Prostate gland (tissue), 2 donors: ENCODE results near the gene MAGI3. TPM values are rescaled to one million over a fixed set of nuclear protein-coding genes. Genes with fewer than 3 reads are reported as not detected.

ENCODE experiments used
- DNase-seq: peaks from one replicate; pipeline ENCODE4 v3.0.0-alpha.2; 2019; ENCODE audit warnings: low spot score
- H3K27ac ChIP-seq, 2 donors: fragments of 200-600 bp; sonication (generic); 2 replicates each; pipeline ENCODE4 v1.5.1; 2017 to 2019
- H3K27me3 ChIP-seq: fragments of 200-600 bp; sonication (generic); replicated peaks from 2 replicates; pipeline ENCODE4 v1.5.1; 2019; ENCODE audit not compliant: insufficient read depth
- H3K36me3 ChIP-seq, 2 donors: fragments of 200-600 bp; sonication (generic); 1 replicate in 1 of 2; 2 replicates in 1 of 2; pipeline versions ENCODE4 v1.5.1 to v1.8.1; 2017 to 2019
- H3K4me1 ChIP-seq: fragments of 200-600 bp; sonication (generic); replicated peaks from 2 replicates; pipeline ENCODE4 v1.5.1; 2019
- H3K4me3 ChIP-seq, 2 donors: fragments of 200-600 bp; sonication (generic); 2 replicates each; pipeline ENCODE4 v1.5.1; 2017 to 2019
- H3K9me3 ChIP-seq: fragments of 200-600 bp; sonication (generic); 2 replicates; pipeline ENCODE4 v1.5.1; 2017
- POLR2A ChIP-seq: fragments of 450-650 bp; IDR thresholded peaks from one replicate; pipeline ENCODE4 v1.6.1; 2016; ENCODE audit warnings: antibody characterized with exemption, mild to moderate bottlenecking
- POLR2AphosphoS5 ChIP-seq: sonication (generic); formaldehyde crosslinking; IDR thresholded peaks from one replicate; pipeline ENCODE4 v1.6.1; 2017; ENCODE audit warnings: antibody characterized with exemption
- WGBS: methylation state at CpG from one replicate; pipeline ENCODE4 v1.1.5; 2018; 5-methylcytosine and 5-hydroxymethylcytosine counted together
- intact Hi-C: fragments of 100-400 bp; cut with DNase I; formaldehyde crosslinking; loops from one replicate; pipeline ENCODE4 v1.14.2; 2022
- total RNA-seq, 2 donors: library from RNA; depleted of rRNA; stranded (reverse); fragments of >200 nt; gene quantifications; one replicate each; pipeline ENCODE4 v1.1.0, GENCODE V29; 2016
- TF ChIP-seq, protein P1 (sequence below), 4 experiments: fragments of 200-600 bp in 2 of 4; fragments of 450-650 bp in 2 of 4; sonication (generic) in 2 of 4; IDR thresholded peaks; 1 replicate in 3 of 4; 2 replicates in 1 of 4; pipeline ENCODE4 v1.5.1; 2016 to 2019; ENCODE audit warnings: antibody characterized with exemption in 4 of 4, mild to moderate bottlenecking in 2 of 4, moderate library complexity in 2 of 4

MAGI3 gene
- total RNA-seq, 2 donors from 2014 or later, result 20.2 to 23.2 TPM

DNA sequence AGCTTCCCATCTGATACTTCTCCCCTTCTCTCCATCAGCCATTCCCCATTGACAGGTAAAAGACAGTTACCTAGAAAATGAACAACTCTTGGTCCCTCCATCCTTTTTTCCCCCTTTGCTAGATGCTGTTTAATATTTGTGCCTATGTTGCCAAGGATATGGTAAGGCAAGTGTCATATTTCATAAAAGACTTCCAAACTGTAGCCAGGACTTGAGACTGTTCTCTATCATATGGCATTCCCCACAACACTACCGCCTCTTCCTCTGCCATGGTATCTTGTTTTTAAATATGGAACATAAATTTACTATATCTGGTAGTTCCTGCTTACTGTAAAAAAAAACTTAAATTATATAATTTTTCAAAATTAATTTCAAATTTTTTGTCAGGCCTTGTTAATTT, 271.8 kb downstream of the MAGI3 start:
- Histone ChIP-seq H3K9me3 (no peaks in the 10 kb centered on the region), H3K27me3 (no peaks in the 10 kb centered on the region)

DNA sequence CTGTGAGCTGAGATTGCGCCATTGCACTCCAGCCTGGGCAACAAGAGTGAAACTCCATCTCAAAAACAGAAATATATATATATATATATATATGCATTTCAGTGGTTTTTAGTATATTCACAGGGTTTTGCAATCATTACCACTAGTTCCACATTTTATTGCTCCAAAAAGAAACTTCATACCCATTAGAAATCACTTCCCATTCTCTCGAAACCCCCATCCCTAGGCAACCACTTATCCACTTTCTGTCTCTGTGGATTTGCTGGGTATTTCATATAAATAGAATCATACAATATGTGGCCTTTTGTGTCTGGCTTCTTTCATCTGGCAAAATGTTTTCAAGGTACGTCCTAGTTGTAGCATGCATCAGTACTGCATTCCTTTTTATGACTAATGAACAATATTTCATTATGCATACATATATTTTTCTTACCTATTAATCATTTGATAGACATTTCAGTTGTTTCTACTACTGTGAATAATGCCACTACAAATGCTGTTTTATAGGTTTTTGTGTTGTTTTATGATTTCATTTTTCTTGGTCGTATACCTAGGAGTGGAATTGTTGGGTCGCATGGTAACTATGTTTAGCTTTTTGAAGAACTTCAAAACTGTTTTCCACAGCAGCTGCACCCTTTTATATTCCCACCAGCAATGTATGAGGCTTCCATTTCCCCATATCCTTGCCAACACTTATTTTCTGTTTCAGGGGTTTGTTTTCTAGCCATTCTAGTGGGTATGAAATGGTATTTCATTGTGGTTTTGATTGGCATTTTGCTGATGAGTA, 273.0 kb downstream of the MAGI3 start:
- intact Hi-C loops, result no loop called here
- WGBS, result 82% methylated on average over 5 of the region's 5 CpGs

More for the DNA sequence above, 271.8 kb downstream of the MAGI3 start:
- intact Hi-C loops, result no loop called here
- DNase-seq, result no peak
- Histone ChIP-seq H3K4me3 (no peak overlapping the region), H3K36me3 (no peaks in the 10 kb centered on the region), H3K4me1 (no peaks in the 10 kb centered on the region), H3K27ac (no peak overlapping the region)
- no peak for TF ChIP-seq POLR2A
- no peak for TF ChIP-seq POLR2AphosphoS5
- TF ChIP-seq, protein P1, sequence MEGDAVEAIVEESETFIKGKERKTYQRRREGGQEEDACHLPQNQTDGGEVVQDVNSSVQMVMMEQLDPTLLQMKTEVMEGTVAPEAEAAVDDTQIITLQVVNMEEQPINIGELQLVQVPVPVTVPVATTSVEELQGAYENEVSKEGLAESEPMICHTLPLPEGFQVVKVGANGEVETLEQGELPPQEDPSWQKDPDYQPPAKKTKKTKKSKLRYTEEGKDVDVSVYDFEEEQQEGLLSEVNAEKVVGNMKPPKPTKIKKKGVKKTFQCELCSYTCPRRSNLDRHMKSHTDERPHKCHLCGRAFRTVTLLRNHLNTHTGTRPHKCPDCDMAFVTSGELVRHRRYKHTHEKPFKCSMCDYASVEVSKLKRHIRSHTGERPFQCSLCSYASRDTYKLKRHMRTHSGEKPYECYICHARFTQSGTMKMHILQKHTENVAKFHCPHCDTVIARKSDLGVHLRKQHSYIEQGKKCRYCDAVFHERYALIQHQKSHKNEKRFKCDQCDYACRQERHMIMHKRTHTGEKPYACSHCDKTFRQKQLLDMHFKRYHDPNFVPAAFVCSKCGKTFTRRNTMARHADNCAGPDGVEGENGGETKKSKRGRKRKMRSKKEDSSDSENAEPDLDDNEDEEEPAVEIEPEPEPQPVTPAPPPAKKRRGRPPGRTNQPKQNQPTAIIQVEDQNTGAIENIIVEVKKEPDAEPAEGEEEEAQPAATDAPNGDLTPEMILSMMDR (IDR thresholded peaks at IDR 0.05), result no peak
- 97% methylated on average over 1 of the region's 1 CpG for WGBS

DNA sequence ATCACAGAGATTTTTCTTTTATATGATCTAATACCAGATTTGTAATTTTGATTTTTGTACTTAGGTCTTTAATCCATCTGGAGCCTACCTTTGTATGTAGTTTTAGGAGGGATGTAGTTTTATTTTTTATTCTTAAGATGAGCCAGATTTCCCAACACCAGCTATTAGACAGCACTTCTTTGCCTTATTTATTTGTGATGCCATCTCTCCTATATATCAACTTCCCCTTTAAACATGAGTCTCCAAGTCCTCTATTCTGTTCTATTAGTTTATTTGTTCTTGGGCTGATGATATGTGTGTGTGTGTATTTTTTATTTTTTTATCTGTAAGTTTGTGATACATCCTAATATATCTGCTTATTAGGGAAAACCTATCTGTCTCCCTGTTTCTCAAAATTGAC, 274.8 kb downstream of the MAGI3 start:
- TF ChIP-seq, protein P1 (IDR thresholded peaks at IDR 0.05), result no peak
- TF ChIP-seq POLR2A (no peak), POLR2AphosphoS5 (no peak)
- no peaks in the 10 kb centered on the region for H3K27me3 ChIP-seq
- DNase-seq, result no peak
- intact Hi-C loops, result no loop called here
- no peak overlapping the region for H3K27ac ChIP-seq
- no peaks in the 10 kb centered on the region for H3K4me1 ChIP-seq
- no peaks in the 10 kb centered on the region for H3K36me3 ChIP-seq
- no peak overlapping the region for H3K4me3 ChIP-seq
- H3K9me3 ChIP-seq, result no peaks in the 10 kb centered on the region

More for the DNA sequence above, 273.0 kb downstream of the MAGI3 start:
- Histone ChIP-seq H3K4me1 (no peaks in the 10 kb centered on the region), H3K36me3 (no peaks in the 10 kb centered on the region), H3K27me3 (no peaks in the 10 kb centered on the region), H3K9me3 (no peaks in the 10 kb centered on the region), H3K27ac (no peak overlapping the region), H3K4me3 (no peak overlapping the region)
- no peak for DNase-seq
- TF ChIP-seq, protein P1 (IDR thresholded peaks at IDR 0.05), result no peak
- TF ChIP-seq POLR2A (no peak), POLR2AphosphoS5 (no peak)

DNA sequence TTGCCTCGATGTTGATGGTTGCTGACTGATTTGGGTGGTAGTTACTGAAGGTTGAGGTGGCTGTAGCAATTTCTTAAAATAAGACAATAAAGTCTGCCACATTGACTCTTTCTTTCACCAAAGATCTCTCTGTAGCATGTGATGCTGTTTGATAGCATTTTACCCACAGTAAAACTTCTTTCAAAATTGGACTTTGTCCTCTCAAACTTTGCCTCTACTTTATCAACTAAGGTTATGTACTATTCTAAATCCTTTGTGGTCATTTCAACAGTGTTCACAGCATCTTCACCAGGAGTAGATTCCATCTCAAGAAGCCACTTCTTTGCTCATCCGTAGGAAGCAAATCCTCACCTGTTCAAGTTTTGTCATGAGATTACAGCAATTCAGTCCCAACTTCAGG, 275.8 kb downstream of the MAGI3 start:
- Histone ChIP-seq H3K27me3 (no peaks in the 10 kb centered on the region), H3K36me3 (no peaks in the 10 kb centered on the region), H3K9me3 (no peaks in the 10 kb centered on the region), H3K4me1 (no peaks in the 10 kb centered on the region), H3K27ac (no peak overlapping the region), H3K4me3 (no peak overlapping the region)
- DNase-seq, result no peak
- intact Hi-C loops, result no loop called here
- TF ChIP-seq POLR2AphosphoS5, result no peak
- TF ChIP-seq POLR2A, result no peak
- TF ChIP-seq, protein P1 (IDR thresholded peaks at IDR 0.05), result no peak
- 95% methylated on average over 2 of the region's 2 CpGs for WGBS

DNA sequence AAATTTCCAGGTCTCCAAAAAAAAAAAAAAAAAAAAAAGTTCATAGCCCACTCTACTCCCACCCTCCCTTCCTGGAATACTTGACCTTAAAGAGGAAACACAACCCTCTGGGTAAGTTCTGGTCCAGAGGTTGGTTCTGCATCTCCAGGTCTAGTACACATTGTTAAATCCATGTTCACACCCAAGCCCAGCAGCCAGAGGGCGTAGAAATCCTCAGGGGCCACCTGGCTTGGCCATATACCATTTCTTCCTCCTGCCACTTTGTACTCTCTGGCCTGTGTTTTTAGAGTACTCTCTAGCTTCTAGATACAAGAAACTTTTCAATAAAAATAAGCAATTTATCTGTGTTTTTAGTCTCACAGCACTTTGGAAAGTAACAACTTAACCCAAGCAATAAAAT, 279.7 kb downstream of the MAGI3 start:
- WGBS, result 90% methylated on average over 1 of the region's 1 CpG
- intact Hi-C loops, result loop anchor here (10.0 kb wide), 1 partner anchor 285 kb away; no protein-coding TSS in a partner anchor
- no peak for TF ChIP-seq POLR2A
- TF ChIP-seq, protein P1 (IDR thresholded peaks at IDR 0.05), result no peak
- no peak for TF ChIP-seq POLR2AphosphoS5

More for the DNA sequence above, 279.7 kb downstream of the MAGI3 start:
- no peak overlapping the region for H3K27ac ChIP-seq
- no peaks in the 10 kb centered on the region for H3K27me3 ChIP-seq
- DNase-seq, result no peak
- no peaks in the 10 kb centered on the region for H3K4me1 ChIP-seq
- no peaks in the 10 kb centered on the region for H3K9me3 ChIP-seq
- H3K4me3 ChIP-seq, result no peak overlapping the region
- peaks cover 0 to 4% of the 10 kb centered on the region in 2 donors for H3K36me3 ChIP-seq
